ENCODE measurements around the gene PRAMEF13.
"Not testable (repeated sequence)": the region's sequence is repeated elsewhere in the genome, so short reads cannot be mapped to it uniquely, and the experiment has no call there.

Gene PRAMEF13

DNA sequence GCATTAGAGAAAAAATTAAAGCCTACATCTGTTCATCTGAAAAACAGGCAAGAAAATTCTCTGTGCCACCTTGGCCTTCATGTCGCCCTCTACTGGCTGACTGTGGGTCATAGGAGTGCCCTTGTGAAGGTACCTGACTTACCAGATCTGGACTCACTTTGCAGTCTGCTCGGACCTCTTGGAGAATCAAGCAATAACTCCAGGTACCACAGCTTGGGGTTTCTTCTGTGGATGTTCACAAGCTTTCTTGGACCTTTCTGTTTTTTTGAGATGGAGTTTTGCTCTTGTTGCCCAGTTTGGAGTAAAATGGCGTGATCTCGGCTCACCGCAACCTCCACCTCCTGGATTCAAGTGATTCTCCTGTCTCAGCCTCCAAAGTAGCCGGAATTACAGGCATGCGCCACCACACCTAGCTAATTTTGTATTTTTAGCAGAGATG lies 27.2 kb upstream of the PRAMEF13 start:
- H3K9me3 ChIP-seq (ENCODE audit: insufficient read depth, low read depth, low read length): no peaks in the 10 kb centered on the region
- no peak overlapping the region for H3K9ac ChIP-seq (ENCODE audit: low read depth, low read length, poor library complexity, severe bottlenecking)
- no peak overlapping the region for H3K4me3 ChIP-seq (ENCODE audit: low read length, poor library complexity, severe bottlenecking)

DNA sequence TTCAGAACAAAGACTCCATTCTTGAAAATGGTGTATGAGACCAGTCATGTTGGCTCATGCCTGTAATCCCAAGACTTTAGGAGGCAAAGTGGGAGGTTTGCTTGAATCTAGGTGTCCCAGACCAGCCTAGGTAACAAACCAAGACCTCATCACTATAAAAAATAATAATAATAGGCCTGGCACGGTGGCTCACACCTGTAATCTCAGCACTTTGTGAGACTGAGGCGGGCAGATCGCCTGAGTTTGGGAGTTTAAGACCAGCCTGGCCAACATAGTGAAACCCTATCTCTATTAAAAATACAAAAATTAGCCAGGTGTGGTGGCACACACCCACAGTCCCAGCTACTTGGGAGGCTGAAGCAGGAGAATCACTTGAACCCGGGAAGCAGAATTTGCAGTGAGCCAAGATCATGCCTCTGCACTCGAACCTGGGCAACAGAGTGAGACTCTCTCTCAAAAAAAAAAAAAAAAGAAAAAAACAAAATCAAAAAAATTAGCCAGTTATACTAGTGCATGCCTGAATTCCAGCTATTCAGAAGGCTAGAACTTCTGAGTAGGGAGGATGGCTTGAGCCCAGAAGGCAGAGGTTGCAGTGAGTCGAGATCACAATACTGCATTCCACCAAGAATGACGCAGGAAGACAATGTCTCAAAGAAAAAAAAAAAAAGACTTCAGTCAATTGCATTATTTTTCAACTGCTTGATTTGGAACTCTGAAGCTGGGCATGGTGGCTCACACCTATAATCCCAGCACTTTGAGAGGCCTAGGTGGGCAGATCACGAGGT lies 26.3 kb upstream of the PRAMEF13 start:
- not testable (repeated sequence) for H3K4me1 ChIP-seq (ENCODE audit: insufficient read depth, low read length, poor library complexity, severe bottlenecking); H3K4me3 ChIP-seq (ENCODE audit: low read length, poor library complexity, severe bottlenecking); H2AFZ ChIP-seq (ENCODE audit: low read length); H3K79me2 ChIP-seq (ENCODE audit: insufficient read depth, low read length); H4K20me1 ChIP-seq (ENCODE audit: insufficient read depth, low read length, poor library complexity, severe bottlenecking); H3K36me3 ChIP-seq (ENCODE audit: insufficient read depth, low read length); H3K27me3 ChIP-seq (ENCODE audit: insufficient read depth, low read length, poor library complexity, severe bottlenecking); H3K9me3 ChIP-seq (ENCODE audit: insufficient read depth, low read depth, low read length); H3K9me2 ChIP-seq (replicated peaks; ENCODE audit: low read depth, low read length); H3K4me2 ChIP-seq (ENCODE audit: low read depth, low read length, poor library complexity, severe bottlenecking); H3F3A ChIP-seq (ENCODE audit: low read depth); H3K9ac ChIP-seq (ENCODE audit: low read depth, low read length, poor library complexity, severe bottlenecking)

More for the DNA sequence above, 27.2 kb upstream of the PRAMEF13 start:
- Histone ChIP-seq H3F3A (ENCODE audit: low read depth) (no peaks in the 10 kb centered on the region), H3K4me2 (ENCODE audit: low read depth, low read length, poor library complexity, severe bottlenecking) (no peak overlapping the region), H3K27me3 (ENCODE audit: insufficient read depth, low read length, poor library complexity, severe bottlenecking) (no peaks in the 10 kb centered on the region), H3K4me1 (ENCODE audit: insufficient read depth, low read length, poor library complexity, severe bottlenecking) (no peaks in the 10 kb centered on the region), H3K9me2 (replicated peaks; ENCODE audit: low read depth, low read length) (no peaks in the 10 kb centered on the region), H3K79me2 (ENCODE audit: insufficient read depth, low read length) (no peaks in the 10 kb centered on the region), H2AFZ (ENCODE audit: low read length) (no peak overlapping the region), H3K36me3 (ENCODE audit: insufficient read depth, low read length) (no peaks in the 10 kb centered on the region), H4K20me1 (ENCODE audit: insufficient read depth, low read length, poor library complexity, severe bottlenecking) (no peaks in the 10 kb centered on the region)
- TF ChIP-seq EZH2phosphoT487 (IDR thresholded peaks at IDR 0.05; ENCODE audit: borderline replicate concordance) (no peak), CTCF (conservative IDR thresholded peaks at IDR 0.05; ENCODE audit: low read length) (peak; percentile 68)

DNA sequence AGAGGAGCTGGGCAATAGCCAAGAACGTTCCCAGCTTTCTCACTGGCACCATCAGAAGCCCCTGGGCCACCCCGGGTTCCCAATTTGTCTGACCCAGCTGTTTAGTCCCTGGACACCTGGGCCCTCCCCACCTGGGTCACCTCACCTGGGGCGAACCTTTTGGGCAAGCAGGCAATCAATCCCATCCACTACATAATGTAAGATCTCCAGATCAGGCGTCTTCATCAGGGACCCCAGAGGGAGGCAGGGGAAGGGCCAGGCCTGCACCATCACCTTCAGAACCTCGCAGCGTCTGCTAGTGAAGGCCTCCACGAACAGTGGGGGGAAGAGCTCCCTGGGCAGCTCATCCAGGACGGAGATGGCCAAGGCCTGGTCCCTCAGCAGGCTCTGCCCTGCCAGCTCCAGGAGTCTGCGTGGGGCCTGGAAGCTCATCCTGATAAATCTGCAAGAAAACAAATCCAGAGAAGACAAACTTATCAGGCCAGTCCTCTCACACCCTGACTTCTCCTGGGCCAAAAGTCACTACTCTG lies 24.5 kb upstream of the PRAMEF13 start, which contains the start of gene PRAMEF18:
Gene PRAMEF18 (minus strand): TSS at position 480 of the 530 bp plus-strand sequence. CDS start 48 bp downstream, at position 432.
- not testable (repeated sequence) for H4K20me1 ChIP-seq (ENCODE audit: insufficient read depth, low read length, poor library complexity, severe bottlenecking); H3K9me2 ChIP-seq (replicated peaks; ENCODE audit: low read depth, low read length); H3K4me1 ChIP-seq (ENCODE audit: insufficient read depth, low read length, poor library complexity, severe bottlenecking); H2AFZ ChIP-seq (ENCODE audit: low read length); H3F3A ChIP-seq (ENCODE audit: low read depth); H3K27me3 ChIP-seq (ENCODE audit: insufficient read depth, low read length, poor library complexity, severe bottlenecking); H3K36me3 ChIP-seq (ENCODE audit: insufficient read depth, low read length); H3K4me3 ChIP-seq (ENCODE audit: low read length, poor library complexity, severe bottlenecking); H3K4me2 ChIP-seq (ENCODE audit: low read depth, low read length, poor library complexity, severe bottlenecking); H3K9me3 ChIP-seq (ENCODE audit: insufficient read depth, low read depth, low read length); H3K9ac ChIP-seq (ENCODE audit: low read depth, low read length, poor library complexity, severe bottlenecking); H3K79me2 ChIP-seq (ENCODE audit: insufficient read depth, low read length)

DNA sequence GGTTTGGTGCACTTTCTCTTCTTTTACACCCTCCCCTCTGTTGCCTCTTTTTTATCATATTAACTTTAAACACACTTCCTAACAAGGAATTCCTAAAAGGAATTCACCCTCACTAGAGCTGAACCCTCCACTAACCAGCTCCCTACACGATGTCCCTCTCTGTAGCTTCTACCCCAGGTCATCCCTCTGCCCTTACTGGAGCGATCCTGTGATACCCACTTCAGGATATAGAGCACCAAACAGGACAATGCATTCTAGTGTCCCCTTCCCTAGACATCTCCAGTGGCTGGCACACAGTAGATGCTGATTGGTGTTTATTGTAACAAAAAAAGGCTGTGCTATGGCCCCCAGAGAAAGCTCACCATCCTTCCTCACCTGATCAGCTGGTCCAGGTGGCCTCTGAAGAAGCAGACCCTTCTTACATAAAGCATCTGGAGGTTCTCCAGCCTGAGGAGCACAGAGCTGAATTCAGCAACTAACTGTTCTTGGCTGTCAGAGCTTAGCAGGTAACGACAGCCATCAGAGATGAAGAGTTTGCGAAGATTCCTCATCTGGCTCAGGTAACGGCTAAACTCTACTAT lies 23.4 kb upstream of the PRAMEF13 start:
- Histone ChIP-seq H3F3A (ENCODE audit: low read depth) (no peaks in the 10 kb centered on the region), H3K9me3 (ENCODE audit: insufficient read depth, low read depth, low read length) (no peaks in the 10 kb centered on the region), H3K9me2 (replicated peaks; ENCODE audit: low read depth, low read length) (no peaks in the 10 kb centered on the region), H3K4me2 (ENCODE audit: low read depth, low read length, poor library complexity, severe bottlenecking) (no peak overlapping the region), H3K4me3 (ENCODE audit: low read length, poor library complexity, severe bottlenecking) (no peak overlapping the region), H3K4me1 (ENCODE audit: insufficient read depth, low read length, poor library complexity, severe bottlenecking) (no peaks in the 10 kb centered on the region), H3K9ac (ENCODE audit: low read depth, low read length, poor library complexity, severe bottlenecking) (no peak overlapping the region), H3K27me3 (ENCODE audit: insufficient read depth, low read length, poor library complexity, severe bottlenecking) (no peaks in the 10 kb centered on the region), H3K36me3 (ENCODE audit: insufficient read depth, low read length) (no peaks in the 10 kb centered on the region), H4K20me1 (ENCODE audit: insufficient read depth, low read length, poor library complexity, severe bottlenecking) (no peaks in the 10 kb centered on the region), H3K79me2 (ENCODE audit: insufficient read depth, low read length) (no peaks in the 10 kb centered on the region), H2AFZ (ENCODE audit: low read length) (no peak overlapping the region)
- TF ChIP-seq EZH2phosphoT487 (IDR thresholded peaks at IDR 0.05; ENCODE audit: borderline replicate concordance): no peak

GRCh38 chr1:13222788-13223187 lies 21.6 kb upstream of the PRAMEF13 start:
- H2AFZ ChIP-seq (ENCODE audit: low read length); H3K9ac ChIP-seq (ENCODE audit: low read depth, low read length, poor library complexity, severe bottlenecking); H4K20me1 ChIP-seq (ENCODE audit: insufficient read depth, low read length, poor library complexity, severe bottlenecking); H3F3A ChIP-seq (ENCODE audit: low read depth); H3K79me2 ChIP-seq (ENCODE audit: insufficient read depth, low read length); H3K4me3 ChIP-seq (ENCODE audit: low read length, poor library complexity, severe bottlenecking); H3K9me3 ChIP-seq (ENCODE audit: insufficient read depth, low read depth, low read length); H3K27me3 ChIP-seq (ENCODE audit: insufficient read depth, low read length, poor library complexity, severe bottlenecking); H3K4me1 ChIP-seq (ENCODE audit: insufficient read depth, low read length, poor library complexity, severe bottlenecking); H3K36me3 ChIP-seq (ENCODE audit: insufficient read depth, low read length); H3K9me2 ChIP-seq (replicated peaks; ENCODE audit: low read depth, low read length); H3K4me2 ChIP-seq (ENCODE audit: low read depth, low read length, poor library complexity, severe bottlenecking): not testable (repeated sequence)

DNA sequence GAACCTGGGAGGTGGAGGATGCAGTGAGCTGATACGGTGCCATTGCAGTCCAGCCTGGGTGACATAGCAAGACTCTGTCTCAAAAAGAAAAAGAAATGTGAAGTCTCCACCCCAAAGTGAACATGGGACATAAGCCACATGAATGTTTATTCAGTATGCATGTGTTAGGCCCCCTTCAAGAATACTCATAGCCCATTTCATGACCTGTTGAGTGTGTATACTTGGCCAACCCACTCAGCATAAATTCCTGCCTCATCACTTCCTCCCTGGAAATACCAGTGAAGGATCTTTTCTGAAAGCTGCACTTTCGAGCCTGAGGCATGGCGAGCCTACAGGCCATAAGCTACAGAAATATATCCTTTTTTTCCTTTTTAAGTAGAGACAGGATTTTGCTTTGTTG lies 18.0 kb upstream of the PRAMEF13 start:
- not testable (repeated sequence) for H3K36me3 ChIP-seq (ENCODE audit: insufficient read depth, low read length); H3K9ac ChIP-seq (ENCODE audit: low read depth, low read length, poor library complexity, severe bottlenecking); H3K27me3 ChIP-seq (ENCODE audit: insufficient read depth, low read length, poor library complexity, severe bottlenecking); H3K4me2 ChIP-seq (ENCODE audit: low read depth, low read length, poor library complexity, severe bottlenecking); H3F3A ChIP-seq (ENCODE audit: low read depth); H3K4me3 ChIP-seq (ENCODE audit: low read length, poor library complexity, severe bottlenecking); H3K79me2 ChIP-seq (ENCODE audit: insufficient read depth, low read length); H2AFZ ChIP-seq (ENCODE audit: low read length); H3K9me2 ChIP-seq (replicated peaks; ENCODE audit: low read depth, low read length); H3K4me1 ChIP-seq (ENCODE audit: insufficient read depth, low read length, poor library complexity, severe bottlenecking); H4K20me1 ChIP-seq (ENCODE audit: insufficient read depth, low read length, poor library complexity, severe bottlenecking); H3K9me3 ChIP-seq (ENCODE audit: insufficient read depth, low read depth, low read length)

All from Loucy (cell line).